ENCODE results near the gene SIGLEC14. TPM values are rescaled to one million over a fixed set of nuclear protein-coding genes. Genes with fewer than 3 reads are reported as not detected.

Gene SIGLEC14
- total and polyA plus RNA-seq, 9 donors = 0.11 to 4.1 (median 0.83) TPM; not detected in 2

GRCh38 chr19:51595190-51596175 lies 51.1 kb downstream of the SIGLEC14 start:
- Histone ChIP-seq H3K9me3 (no peaks in the 10 kb centered on the region), H3K4me1 (ENCODE audit: insufficient read depth) (peaks cover 9% of the 10 kb centered on the region), H3K4me3 (no peak overlapping the region), H3K36me3 (no peaks in the 10 kb centered on the region), H3K27ac (no peak overlapping the region), H3K27me3 (no peaks in the 10 kb centered on the region)
- peak in 1 of 5 donors; percentile 38 for DNase-seq
- intact Hi-C loops (cut with DNase I) = loop anchor here in 1 of 4 donors (10.0 kb wide), 1 partner anchor 261 kb away; no protein-coding TSS in a partner anchor
- no peak for TF ChIP-seq POLR2A (IDR thresholded peaks at IDR 0.05)
- no peak for TF ChIP-seq EP300 (IDR thresholded peaks at IDR 0.05)
- TF ChIP-seq CTCF (IDR thresholded peaks at IDR 0.05) = no peak
- 87 to 92% (median 87%) methylated on average over 8 of the region's 8 CpGs for WGBS, 3 donors

GRCh38 chr19:51594774-51595109 lies 51.9 kb downstream of the SIGLEC14 start:
- DNase-seq = no peak
- Histone ChIP-seq H3K36me3 (no peaks in the 10 kb centered on the region), H3K9me3 (no peaks in the 10 kb centered on the region), H3K4me3 (peak overlapping the region; percentile 63), H3K27ac (no peak overlapping the region), H3K27me3 (no peaks in the 10 kb centered on the region), H3K4me1 (ENCODE audit: insufficient read depth) (peaks cover 9% of the 10 kb centered on the region)
- WGBS, 3 donors = 7 to 9% (median 9%) methylated on average over 6 of the region's 6 CpGs
- TF ChIP-seq POLR2A (IDR thresholded peaks at IDR 0.05) (no peak), CTCF (IDR thresholded peaks at IDR 0.05) (no peak), EP300 (IDR thresholded peaks at IDR 0.05) (no peak)
- intact Hi-C loops (cut with DNase I) = loop anchor here in 1 of 4 donors (10.0 kb wide), 1 partner anchor 260 kb away; no protein-coding TSS in a partner anchor

- 0 to 1% (median 1%) methylated on average over 61 of the region's 61 CpGs for WGBS, 3 donors
- intact Hi-C loops (cut with DNase I) = loop anchor here in 1 of 4 donors (10.0 kb wide), 1 partner anchor 259 kb away; no protein-coding TSS in a partner anchor
- no peak overlapping the region for H3K27ac ChIP-seq
Observed at GRCh38 chr19:51593969-51594773, 52.5 kb downstream of the SIGLEC14 start.

More at GRCh38 chr19:51593969-51594773, 52.5 kb downstream of the SIGLEC14 start:
- TF ChIP-seq CTCF (IDR thresholded peaks at IDR 0.05) (peak in 1 of 3 donors; percentile 5), EP300 (IDR thresholded peaks at IDR 0.05) (no peak)
- peak overlapping the region; percentile 63 for H3K4me3 ChIP-seq
- peaks cover 9% of the 10 kb centered on the region for H3K4me1 ChIP-seq (ENCODE audit: insufficient read depth)
- DNase-seq = peak; percentile 98 to 99 (median 99)
- H3K27me3 ChIP-seq = no peaks in the 10 kb centered on the region
- no peaks in the 10 kb centered on the region for H3K36me3 ChIP-seq
- no peaks in the 10 kb centered on the region for H3K9me3 ChIP-seq
